HepG2 (cell line): Measurements from ENCODE around the gene RIMOC1. TPM values are rescaled to one million over a fixed set of nuclear protein-coding genes. Genes with fewer than 3 reads are reported as not detected.

Experiments used
- ATF7-NPFF ChIP-seq: sonication (generic); formaldehyde crosslinking; IDR thresholded peaks from 2 replicates; pipeline ENCODE4 v1.8.1; 2023; ENCODE audit warnings: mild to moderate bottlenecking, low read depth, missing genetic modification reagents, moderate library complexity
- EED ChIP-seq: sonication (generic); formaldehyde crosslinking; IDR thresholded peaks from 2 replicates; pipeline ENCODE4 v1.5.0; 2020; ENCODE audit warnings: mild to moderate bottlenecking, missing genetic modification reagents
- FOXK2 ChIP-seq: fragments of 450-650 bp; IDR thresholded peaks from 2 replicates; pipeline ENCODE4 v1.6.1; 2016
- GFI1 ChIP-seq: sonication (generic); formaldehyde crosslinking; IDR thresholded peaks from 2 replicates; pipeline ENCODE4 v1.5.0; 2020; ENCODE audit warnings: missing genetic modification reagents, mild to moderate bottlenecking, borderline replicate concordance
- PHB2 ChIP-seq: fragments of 450-650 bp; IDR thresholded peaks from 2 replicates; pipeline ENCODE4 v1.6.1; 2018; ENCODE audit not compliant: partially characterized antibody
- RBM39 ChIP-seq: fragments of 200-400 bp; formaldehyde crosslinking; IDR thresholded peaks from one replicate; pipeline ENCODE4 v1.6.1; 2018; ENCODE audit warnings: antibody characterized with exemption, mild to moderate bottlenecking, low read depth, low read length; ENCODE audit not compliant: poor library complexity, severe bottlenecking
- SRF ChIP-seq: IDR thresholded peaks from 2 replicates; pipeline ENCODE4 v1.6.1; 2011; ENCODE audit warnings: mild to moderate bottlenecking, low read depth, low read length, moderate library complexity
- TMF1 ChIP-seq: sonication (generic); formaldehyde crosslinking; IDR thresholded peaks from 2 replicates; pipeline ENCODE4 v1.8.1; 2022; ENCODE audit warnings: low read depth, missing genetic modification reagents
- U2AF2 ChIP-seq: fragments of 200-400 bp; formaldehyde crosslinking; IDR thresholded peaks from 2 replicates; pipeline ENCODE4 v1.6.1; 2017; ENCODE audit warnings: low read depth, mild to moderate bottlenecking, low read length
- ZBTB44 ChIP-seq: sonication (generic); formaldehyde crosslinking; IDR thresholded peaks from 2 replicates; pipeline ENCODE4 v1.4.0; 2020; ENCODE audit warnings: missing genetic modification reagents
- ZNF224 ChIP-seq: sonication (generic); formaldehyde crosslinking; IDR thresholded peaks from 2 replicates; pipeline ENCODE4 v1.5.0; 2020; ENCODE audit warnings: mild to moderate bottlenecking, missing genetic modification reagents
- ZNF253 ChIP-seq: sonication (generic); formaldehyde crosslinking; IDR thresholded peaks from 2 replicates; pipeline ENCODE4 v1.8.0; 2022; ENCODE audit warnings: mild to moderate bottlenecking, missing genetic modification reagents, borderline replicate concordance
- ZNF567 ChIP-seq: sonication (generic); formaldehyde crosslinking; IDR thresholded peaks from 2 replicates; pipeline ENCODE4 v1.8.1; 2023; ENCODE audit warnings: mild to moderate bottlenecking, missing genetic modification reagents, borderline replicate concordance
- ZNF749 ChIP-seq: sonication (generic); formaldehyde crosslinking; IDR thresholded peaks from 2 replicates; pipeline ENCODE4 v1.8.0; 2022; ENCODE audit warnings: mild to moderate bottlenecking, missing genetic modification reagents, moderate library complexity, borderline replicate concordance
- ZNF788 ChIP-seq: sonication (generic); formaldehyde crosslinking; IDR thresholded peaks from 2 replicates; pipeline ENCODE4 v1.5.0; 2020; ENCODE audit warnings: mild to moderate bottlenecking, missing genetic modification reagents, borderline replicate concordance
- polyA plus RNA-seq, 8 experiments: library from polyadenylated mRNA; depleted of rRNA in 3 of 8; stranded (reverse) in 7 of 8; unstranded in 1 of 8; fragments of >200 nt; fragmentation: Illumina TruSeq in 4 of 8; extraction: Trizol in 4 of 8; gene quantifications; 2 replicates each; pipeline versions ENCODE4 v1.2.1 to v1.2.3, GENCODE V29; 2011 to 2016; ENCODE audit warnings: low read depth in 4 of 8, missing spikeins in 1 of 8, mixed read lengths in 1 of 8; ENCODE audit not compliant: insufficient read depth in 1 of 8
- total RNA-seq, 5 experiments: library from RNA; depleted of rRNA; stranded (reverse); fragments of >200 nt; fragmentation: Illumina TruSeq; extraction: Trizol; gene quantifications; 2 replicates each; pipeline ENCODE4 v1.2.3, GENCODE V29; 2016; ENCODE audit warnings: low read depth in 1 of 5
- TF ChIP-seq, protein P1 (sequence below): sonication (generic); formaldehyde crosslinking; IDR thresholded peaks from 2 replicates; pipeline ENCODE4 v1.5.0; 2020; ENCODE audit warnings: mild to moderate bottlenecking, missing genetic modification reagents, borderline replicate concordance
- TF ChIP-seq, protein P2 (sequence below): sonication (generic); formaldehyde crosslinking; IDR thresholded peaks from 2 replicates; pipeline ENCODE4 v1.5.0; 2020; ENCODE audit warnings: missing genetic modification reagents
- TF ChIP-seq, protein P3 (sequence below): sonication (generic); formaldehyde crosslinking; IDR thresholded peaks from 2 replicates; pipeline ENCODE4 v1.4.0; 2020; ENCODE audit warnings: missing genetic modification reagents
- TF ChIP-seq, protein P4 (sequence below): IDR thresholded peaks from 2 replicates; pipeline ENCODE4 v1.6.1; 2016

RIMOC1 gene
- total and polyA plus RNA-seq, 2 of the 13 experiments (the other 11 are each of a cell fraction or from before 2014, with no cell fraction given): 16.3 to 16.9 TPM

DNA sequence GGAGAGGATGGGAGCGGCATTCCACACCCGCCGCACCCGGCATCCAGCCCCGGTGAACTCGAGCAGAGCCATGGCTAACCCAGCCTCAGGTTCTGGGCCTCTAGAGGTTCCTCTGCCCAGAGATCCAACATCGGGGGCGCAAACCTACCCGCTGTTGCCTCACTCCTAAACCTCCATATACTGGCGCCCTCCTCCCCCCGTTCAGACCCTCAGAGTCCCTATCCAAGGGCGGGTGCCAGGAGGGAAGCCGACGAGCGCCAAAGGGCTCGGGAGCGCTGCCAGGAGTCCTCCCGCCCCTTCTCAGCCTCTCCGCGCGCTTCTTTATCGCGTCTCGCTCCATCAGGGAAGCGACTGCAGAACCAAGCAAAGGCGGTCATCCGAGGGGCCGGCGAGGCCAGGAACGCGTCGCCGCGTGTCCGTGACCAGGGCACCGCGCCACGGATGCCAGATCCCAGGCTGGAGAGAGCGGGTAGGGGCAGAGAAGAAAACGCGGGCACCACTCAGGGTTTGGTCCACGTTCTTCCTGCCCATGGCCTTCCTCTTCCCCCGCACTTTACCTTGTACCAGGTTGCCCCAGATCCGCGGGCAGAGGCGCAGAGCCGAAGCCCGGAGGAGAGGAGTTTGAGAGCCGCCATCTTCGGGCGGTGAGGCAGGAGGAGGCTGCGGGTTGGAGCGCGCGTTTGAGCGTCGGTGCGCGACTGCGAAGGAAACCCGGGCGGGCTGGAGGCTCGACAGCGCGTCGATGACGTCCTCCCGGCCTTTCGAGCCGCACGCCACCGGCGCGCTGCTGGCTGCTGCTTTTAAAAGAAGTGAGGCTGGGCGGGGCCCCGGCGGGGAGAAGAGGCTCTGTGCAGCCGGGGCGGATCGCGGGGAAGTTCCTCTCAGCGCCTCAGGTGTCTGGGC, 34.2 kb upstream of the RIMOC1 start, which contains the start of gene OXCT1 (continued):
- TF ChIP-seq, protein P1, sequence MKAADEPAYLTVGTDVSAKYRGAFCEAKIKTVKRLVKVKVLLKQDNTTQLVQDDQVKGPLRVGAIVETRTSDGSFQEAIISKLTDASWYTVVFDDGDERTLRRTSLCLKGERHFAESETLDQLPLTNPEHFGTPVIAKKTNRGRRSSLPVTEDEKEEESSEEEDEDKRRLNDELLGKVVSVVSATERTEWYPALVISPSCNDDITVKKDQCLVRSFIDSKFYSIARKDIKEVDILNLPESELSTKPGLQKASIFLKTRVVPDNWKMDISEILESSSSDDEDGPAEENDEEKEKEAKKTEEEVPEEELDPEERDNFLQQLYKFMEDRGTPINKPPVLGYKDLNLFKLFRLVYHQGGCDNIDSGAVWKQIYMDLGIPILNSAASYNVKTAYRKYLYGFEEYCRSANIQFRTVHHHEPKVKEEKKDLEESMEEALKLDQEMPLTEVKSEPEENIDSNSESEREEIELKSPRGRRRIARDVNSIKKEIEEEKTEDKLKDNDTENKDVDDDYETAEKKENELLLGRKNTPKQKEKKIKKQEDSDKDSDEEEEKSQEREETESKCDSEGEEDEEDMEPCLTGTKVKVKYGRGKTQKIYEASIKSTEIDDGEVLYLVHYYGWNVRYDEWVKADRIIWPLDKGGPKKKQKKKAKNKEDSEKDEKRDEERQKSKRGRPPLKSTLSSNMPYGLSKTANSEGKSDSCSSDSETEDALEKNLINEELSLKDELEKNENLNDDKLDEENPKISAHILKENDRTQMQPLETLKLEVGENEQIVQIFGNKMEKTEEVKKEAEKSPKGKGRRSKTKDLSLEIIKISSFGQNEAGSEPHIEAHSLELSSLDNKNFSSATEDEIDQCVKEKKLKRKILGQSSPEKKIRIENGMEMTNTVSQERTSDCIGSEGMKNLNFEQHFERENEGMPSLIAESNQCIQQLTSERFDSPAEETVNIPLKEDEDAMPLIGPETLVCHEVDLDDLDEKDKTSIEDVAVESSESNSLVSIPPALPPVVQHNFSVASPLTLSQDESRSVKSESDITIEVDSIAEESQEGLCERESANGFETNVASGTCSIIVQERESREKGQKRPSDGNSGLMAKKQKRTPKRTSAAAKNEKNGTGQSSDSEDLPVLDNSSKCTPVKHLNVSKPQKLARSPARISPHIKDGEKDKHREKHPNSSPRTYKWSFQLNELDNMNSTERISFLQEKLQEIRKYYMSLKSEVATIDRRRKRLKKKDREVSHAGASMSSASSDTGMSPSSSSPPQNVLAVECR: peak; percentile 29; the same call in 1 of the 2 replicates
- no peak for TF ChIP-seq ZNF224 (CRISPR knock-in tag)
- TF ChIP-seq, protein P2, sequence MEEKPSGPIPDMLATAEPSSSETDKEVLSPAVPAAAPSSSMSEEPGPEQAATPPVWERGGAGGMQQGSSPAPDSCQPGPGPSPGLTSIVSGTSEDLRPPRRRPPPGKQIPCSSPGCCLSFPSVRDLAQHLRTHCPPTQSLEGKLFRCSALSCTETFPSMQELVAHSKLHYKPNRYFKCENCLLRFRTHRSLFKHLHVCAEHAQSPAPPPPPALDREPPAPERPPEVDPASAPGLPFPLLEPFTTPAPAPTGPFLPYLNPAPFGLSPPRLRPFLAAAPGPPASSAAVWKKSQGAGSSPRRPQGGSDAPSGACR (CRISPR knock-in tag): no peak
- peak; percentile 59 for TF ChIP-seq RBM39
- TF ChIP-seq ZNF788 (CRISPR knock-in tag): 0 out of 2 replicates have a peak, but pooled peaks have one; percentile 31
- no peak for TF ChIP-seq TMF1 (CRISPR knock-in tag)
- TF ChIP-seq, protein P3, sequence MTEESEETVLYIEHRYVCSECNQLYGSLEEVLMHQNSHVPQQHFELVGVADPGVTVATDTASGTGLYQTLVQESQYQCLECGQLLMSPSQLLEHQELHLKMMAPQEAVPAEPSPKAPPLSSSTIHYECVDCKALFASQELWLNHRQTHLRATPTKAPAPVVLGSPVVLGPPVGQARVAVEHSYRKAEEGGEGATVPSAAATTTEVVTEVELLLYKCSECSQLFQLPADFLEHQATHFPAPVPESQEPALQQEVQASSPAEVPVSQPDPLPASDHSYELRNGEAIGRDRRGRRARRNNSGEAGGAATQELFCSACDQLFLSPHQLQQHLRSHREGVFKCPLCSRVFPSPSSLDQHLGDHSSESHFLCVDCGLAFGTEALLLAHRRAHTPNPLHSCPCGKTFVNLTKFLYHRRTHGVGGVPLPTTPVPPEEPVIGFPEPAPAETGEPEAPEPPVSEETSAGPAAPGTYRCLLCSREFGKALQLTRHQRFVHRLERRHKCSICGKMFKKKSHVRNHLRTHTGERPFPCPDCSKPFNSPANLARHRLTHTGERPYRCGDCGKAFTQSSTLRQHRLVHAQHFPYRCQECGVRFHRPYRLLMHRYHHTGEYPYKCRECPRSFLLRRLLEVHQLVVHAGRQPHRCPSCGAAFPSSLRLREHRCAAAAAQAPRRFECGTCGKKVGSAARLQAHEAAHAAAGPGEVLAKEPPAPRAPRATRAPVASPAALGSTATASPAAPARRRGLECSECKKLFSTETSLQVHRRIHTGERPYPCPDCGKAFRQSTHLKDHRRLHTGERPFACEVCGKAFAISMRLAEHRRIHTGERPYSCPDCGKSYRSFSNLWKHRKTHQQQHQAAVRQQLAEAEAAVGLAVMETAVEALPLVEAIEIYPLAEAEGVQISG (CRISPR knock-in tag): no peak
- TF ChIP-seq ATF7-NPFF: no peak
- no peak for TF ChIP-seq PHB2
- no peak for TF ChIP-seq U2AF2
- no peak for TF ChIP-seq FOXK2
- TF ChIP-seq ZNF253 (CRISPR knock-in tag): 0 out of 2 replicates have a peak, but pooled peaks have one; percentile 15
- TF ChIP-seq EED: no peak
- no peak for TF ChIP-seq ZNF749 (CRISPR knock-in tag)
- TF ChIP-seq ZBTB44 (CRISPR knock-in tag): no peak
- no peak for TF ChIP-seq GFI1 (CRISPR knock-in tag)
- no peak for TF ChIP-seq ZNF567 (CRISPR knock-in tag)
- TF ChIP-seq SRF: no peak
- TF ChIP-seq, protein P4, sequence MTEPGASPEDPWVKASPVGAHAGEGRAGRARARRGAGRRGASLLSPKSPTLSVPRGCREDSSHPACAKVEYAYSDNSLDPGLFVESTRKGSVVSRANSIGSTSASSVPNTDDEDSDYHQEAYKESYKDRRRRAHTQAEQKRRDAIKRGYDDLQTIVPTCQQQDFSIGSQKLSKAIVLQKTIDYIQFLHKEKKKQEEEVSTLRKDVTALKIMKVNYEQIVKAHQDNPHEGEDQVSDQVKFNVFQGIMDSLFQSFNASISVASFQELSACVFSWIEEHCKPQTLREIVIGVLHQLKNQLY: no peak
